ENCODE results near the gene TCHH.

TCHH gene

GRCh38 chr1:152115344-152115743 lies at the start of gene TCHH:
TSS of gene TCHH (minus strand) at chr1:152115444. CDS start at chr1:152114080, 1,364 bp downstream.
- TF ChIP-seq CTCF (IDR thresholded peaks at IDR 0.05; ENCODE audit: low read depth, low read length, missing control alignments), result no peak
- DNase-seq (ENCODE audit: extremely low read depth, low read depth), result no peak
- H3K4me3 ChIP-seq (replicated peaks; ENCODE audit: low read depth, low read length), result no peak within 1 kb of the TSS

GRCh38 chr1:152164517-152165136 lies 49.4 kb upstream of the TCHH start:
- no peak overlapping the region for H3K4me3 ChIP-seq (replicated peaks; ENCODE audit: low read depth, low read length)
- DNase-seq (ENCODE audit: extremely low read depth, low read depth), result no peak
- no peak for TF ChIP-seq CTCF (IDR thresholded peaks at IDR 0.05; ENCODE audit: low read depth, low read length, missing control alignments)

GRCh38 chr1:152162792-152163463 lies 47.7 kb upstream of the TCHH start:
- no peak for TF ChIP-seq CTCF (IDR thresholded peaks at IDR 0.05; ENCODE audit: low read depth, low read length, missing control alignments)
- no peak for DNase-seq (ENCODE audit: extremely low read depth, low read depth)

GRCh38 chr1:152160576-152160975 lies 45.3 kb upstream of the TCHH start:
- H3K4me3 ChIP-seq (replicated peaks; ENCODE audit: low read depth, low read length), result no peak overlapping the region
- TF ChIP-seq CTCF (IDR thresholded peaks at IDR 0.05; ENCODE audit: low read depth, low read length, missing control alignments), result no peak
- DNase-seq (ENCODE audit: extremely low read depth, low read depth), result no peak

More at GRCh38 chr1:152162792-152163463, 47.7 kb upstream of the TCHH start:
- no peak overlapping the region for H3K4me3 ChIP-seq (replicated peaks; ENCODE audit: low read depth, low read length)

GRCh38 chr1:152159144-152159543 lies 43.9 kb upstream of the TCHH start, which contains the start of gene RPTN:
TSS of gene RPTN (minus strand) at chr1:152159228. CDS start at chr1:152157889, 1,339 bp downstream.
- TF ChIP-seq CTCF (IDR thresholded peaks at IDR 0.05; ENCODE audit: low read depth, low read length, missing control alignments), result no peak
- no peak within 1 kb of the TSS for H3K4me3 ChIP-seq (replicated peaks; ENCODE audit: low read depth, low read length)

GRCh38 chr1:152153996-152154395 lies 38.8 kb upstream of the TCHH start:
- no peak for TF ChIP-seq CTCF (IDR thresholded peaks at IDR 0.05; ENCODE audit: low read depth, low read length, missing control alignments)
- H3K4me3 ChIP-seq (replicated peaks; ENCODE audit: low read depth, low read length), result no peak overlapping the region
- no peak for DNase-seq (ENCODE audit: extremely low read depth, low read depth)

More at GRCh38 chr1:152159144-152159543, 43.9 kb upstream of the TCHH start, which contains the start of gene RPTN:
- DNase-seq (ENCODE audit: extremely low read depth, low read depth), result no peak

All from HFF-Myc (cell line).